SK-N-MC (cell line): Measurements from ENCODE around the gene ZBED4.

Source experiments
- EZH2 ChIP-seq: fragments of 200-600 bp; sonication (generic); IDR thresholded peaks from one replicate; pipeline ENCODE4 v1.6.1; 2017; ENCODE audit warnings: antibody characterized with exemption
- FOXP2 ChIP-seq: optimal IDR thresholded peaks from 2 replicates; pipeline ENCODE3; 2011; ENCODE audit warnings: mild to moderate bottlenecking, moderate library complexity; ENCODE audit not compliant: insufficient read depth; ENCODE audit errors: extremely low read length, control extremely low read depth
- POLR2AphosphoS5 ChIP-seq: IDR thresholded peaks from 2 replicates; pipeline ENCODE4 v1.6.1; 2012; ENCODE audit warnings: mild to moderate bottlenecking, low read depth, low read length, borderline replicate concordance

- TF ChIP-seq POLR2AphosphoS5 (no peak), EZH2 (no peak), FOXP2 (no peak)
Observed at GRCh38 chr22:49927483-49928184, 74.0 kb downstream of the ZBED4 start.
